Uterus (tissue), 2 donors: Measurements from ENCODE around the gene RRAS.

Experiments used
- POLR2A ChIP-seq, 2 donors: fragments of 450-650 bp; IDR thresholded peaks; one replicate each; pipeline ENCODE4 v1.6.1; 2016; ENCODE audit warnings: antibody characterized with exemption in 2 of 2, mild to moderate bottlenecking in 1 of 2, moderate library complexity in 1 of 2
- TF ChIP-seq, protein P1 (sequence below), 4 experiments: fragments of 200-600 bp in 2 of 4; fragments of 450-650 bp in 2 of 4; sonication (generic) in 2 of 4; IDR thresholded peaks; one replicate each; pipeline ENCODE4 v1.5.1; 2016 to 2019; ENCODE audit warnings: antibody characterized with exemption in 4 of 4, mild to moderate bottlenecking in 2 of 4, moderate library complexity in 1 of 4

GRCh38 chr19:49590971-49591730 is 48.8 kb downstream of the RRAS start, which contains the start of gene PRR12:
- TF ChIP-seq, protein P1, sequence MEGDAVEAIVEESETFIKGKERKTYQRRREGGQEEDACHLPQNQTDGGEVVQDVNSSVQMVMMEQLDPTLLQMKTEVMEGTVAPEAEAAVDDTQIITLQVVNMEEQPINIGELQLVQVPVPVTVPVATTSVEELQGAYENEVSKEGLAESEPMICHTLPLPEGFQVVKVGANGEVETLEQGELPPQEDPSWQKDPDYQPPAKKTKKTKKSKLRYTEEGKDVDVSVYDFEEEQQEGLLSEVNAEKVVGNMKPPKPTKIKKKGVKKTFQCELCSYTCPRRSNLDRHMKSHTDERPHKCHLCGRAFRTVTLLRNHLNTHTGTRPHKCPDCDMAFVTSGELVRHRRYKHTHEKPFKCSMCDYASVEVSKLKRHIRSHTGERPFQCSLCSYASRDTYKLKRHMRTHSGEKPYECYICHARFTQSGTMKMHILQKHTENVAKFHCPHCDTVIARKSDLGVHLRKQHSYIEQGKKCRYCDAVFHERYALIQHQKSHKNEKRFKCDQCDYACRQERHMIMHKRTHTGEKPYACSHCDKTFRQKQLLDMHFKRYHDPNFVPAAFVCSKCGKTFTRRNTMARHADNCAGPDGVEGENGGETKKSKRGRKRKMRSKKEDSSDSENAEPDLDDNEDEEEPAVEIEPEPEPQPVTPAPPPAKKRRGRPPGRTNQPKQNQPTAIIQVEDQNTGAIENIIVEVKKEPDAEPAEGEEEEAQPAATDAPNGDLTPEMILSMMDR (IDR thresholded peaks at IDR 0.05), result no peak
- peak in 1 of 2 donors; percentile 26 for TF ChIP-seq POLR2A (IDR thresholded peaks at IDR 0.05)
